HG03175 (cell line): Measurements from ENCODE around the gene TTC39C.
A peak's percentile ranks its signal among the peaks of the same experiment; 100 is the strongest.

Source experiments
- ATAC-seq: cut with Tn5 transposase; IDR thresholded peaks from one replicate; pipeline ENCODE4 v1.9.1; 2021; ENCODE audit warnings: mild to moderate bottlenecking, moderate library complexity; ENCODE audit not compliant: unreplicated experiment

Gene TTC39C

GRCh38 chr18:24014062-24014985 is at the start of gene TTC39C:
Gene TTC39C, plus strand, starts transcription at chr18:24014754. Its CDS starts 118 bp downstream, at chr18:24014872.
- ATAC-seq = peak; percentile 49

GRCh38 chr18:23966909-23967308 is 47.6 kb upstream of the TTC39C start:
- ATAC-seq = no peak

GRCh38 chr18:23967321-23968089 is 47.0 kb upstream of the TTC39C start:
- ATAC-seq = peak; percentile 82

- ATAC-seq = no peak
Observed at GRCh38 chr18:23968638-23969604, 45.6 kb upstream of the TTC39C start.

GRCh38 chr18:23969664-23970063 is 44.9 kb upstream of the TTC39C start:
- ATAC-seq = no peak

- no peak for ATAC-seq
Observed at GRCh38 chr18:23970161-23971096, 44.1 kb upstream of the TTC39C start.

- ATAC-seq = no peak
Observed at GRCh38 chr18:23971097-23971440, 43.5 kb upstream of the TTC39C start.

- ATAC-seq = no peak
Observed at GRCh38 chr18:23971666-23972230, 42.8 kb upstream of the TTC39C start.

- no peak for ATAC-seq
Observed at GRCh38 chr18:23972453-23972852, 42.1 kb upstream of the TTC39C start.

- no peak for ATAC-seq
Observed at GRCh38 chr18:23977103-23977502, 37.5 kb upstream of the TTC39C start.

- no peak for ATAC-seq
Observed at GRCh38 chr18:23977719-23978483, 36.7 kb upstream of the TTC39C start.

GRCh38 chr18:23981369-23981980 is 33.1 kb upstream of the TTC39C start:
- peak; percentile 69 for ATAC-seq

- no peak for ATAC-seq
Observed at GRCh38 chr18:23982155-23983079, 32.1 kb upstream of the TTC39C start.

GRCh38 chr18:23983112-23983511 is 31.4 kb upstream of the TTC39C start:
- ATAC-seq = no peak

GRCh38 chr18:23986600-23987359 is 27.8 kb upstream of the TTC39C start:
- ATAC-seq = peak; percentile 75
